ENCODE results near the gene SHC4. TPM values are rescaled to one million over a fixed set of nuclear protein-coding genes. Genes with fewer than 3 reads are reported as not detected.

The SHC4 gene
- polyA plus RNA-seq, 1 of the 3 experiments (the other 2 are of a cell fraction): 1.6 TPM

DNA sequence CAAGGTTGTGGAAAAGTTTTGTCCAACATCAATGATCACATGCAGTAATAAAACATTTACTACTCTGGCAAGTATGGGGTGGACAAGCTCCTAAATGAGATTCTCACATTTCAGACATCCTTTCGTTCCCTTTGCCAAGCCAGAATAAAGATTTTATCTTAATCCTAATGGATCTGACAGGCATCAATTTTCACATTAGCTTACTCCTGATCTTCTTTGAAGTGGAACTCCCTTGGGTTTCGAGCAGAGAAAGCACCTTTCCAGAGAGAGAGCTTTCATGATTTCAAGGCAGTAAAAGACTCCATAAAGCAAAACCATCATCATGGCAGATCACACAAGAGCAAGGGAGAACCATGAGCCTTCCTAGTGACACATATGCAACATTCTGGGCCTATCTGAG lies 113.1 kb downstream of the SHC4 start:
- CTCF ChIA-PET: interaction anchor here (0.9 kb wide), 1 partner anchor 11 kb away, joined by 4 read pairs; no protein-coding TSS in a partner anchor

DNA sequence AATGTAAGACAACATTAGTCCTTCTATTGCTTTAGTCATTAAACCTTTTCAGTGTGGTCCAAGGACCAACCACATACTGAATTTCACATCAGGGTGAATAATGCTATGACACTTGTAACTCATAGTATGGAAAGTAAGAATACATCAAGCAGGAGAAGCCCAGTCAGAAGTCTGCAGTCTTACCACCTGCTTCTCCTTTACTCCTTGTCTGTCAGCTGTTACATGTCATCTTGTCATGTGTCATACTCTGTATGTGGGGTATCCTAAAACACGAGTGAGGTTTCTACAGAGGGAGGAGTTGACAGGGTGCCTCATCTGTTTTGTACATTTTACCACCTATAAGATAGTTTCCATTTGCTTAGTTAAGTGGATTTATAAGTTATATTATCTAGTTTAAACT lies 118.6 kb downstream of the SHC4 start:
- no peaks in the 10 kb centered on the region for H3K79me2 ChIP-seq (ENCODE audit: insufficient read depth)
- no peaks in the 10 kb centered on the region for H3K9me3 ChIP-seq
- no peaks in the 10 kb centered on the region for H3K9me2 ChIP-seq
- no peak for TF ChIP-seq SIN3A (IDR thresholded peaks at IDR 0.05; ENCODE audit: borderline replicate concordance, low read depth, low read length)
- TF ChIP-seq, protein P1, sequence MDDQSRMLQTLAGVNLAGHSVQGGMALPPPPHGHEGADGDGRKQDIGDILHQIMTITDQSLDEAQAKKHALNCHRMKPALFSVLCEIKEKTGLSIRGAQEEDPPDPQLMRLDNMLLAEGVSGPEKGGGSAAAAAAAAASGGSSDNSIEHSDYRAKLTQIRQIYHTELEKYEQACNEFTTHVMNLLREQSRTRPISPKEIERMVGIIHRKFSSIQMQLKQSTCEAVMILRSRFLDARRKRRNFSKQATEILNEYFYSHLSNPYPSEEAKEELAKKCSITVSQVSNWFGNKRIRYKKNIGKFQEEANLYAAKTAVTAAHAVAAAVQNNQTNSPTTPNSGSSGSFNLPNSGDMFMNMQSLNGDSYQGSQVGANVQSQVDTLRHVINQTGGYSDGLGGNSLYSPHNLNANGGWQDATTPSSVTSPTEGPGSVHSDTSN (IDR thresholded peaks at IDR 0.05): no peak
- no peak for TF ChIP-seq FOXJ3 (CRISPR knock-in tag; IDR thresholded peaks at IDR 0.05)
- TF ChIP-seq, protein P2, sequence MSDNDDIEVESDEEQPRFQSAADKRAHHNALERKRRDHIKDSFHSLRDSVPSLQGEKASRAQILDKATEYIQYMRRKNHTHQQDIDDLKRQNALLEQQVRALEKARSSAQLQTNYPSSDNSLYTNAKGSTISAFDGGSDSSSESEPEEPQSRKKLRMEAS (IDR thresholded peaks at IDR 0.05; ENCODE audit: low read depth): no peak
- no peak for TF ChIP-seq ELF1 (IDR thresholded peaks at IDR 0.05)
- no peak for TF ChIP-seq EP300 (IDR thresholded peaks at IDR 0.05; ENCODE audit: borderline replicate concordance in 1 of 2, low read depth in 1 of 2, low read length in 1 of 2)
- no peak for DNase-seq
- H3K36me3 ChIP-seq (replicated peaks in 1 of 2; ENCODE audit: control insufficient read depth in 1 of 2, insufficient read depth in 2 of 2, low read length in 1 of 2): no peaks in the 10 kb centered on the region
- no peaks in the 10 kb centered on the region for H4K20me1 ChIP-seq (ENCODE audit: insufficient read depth)
- H3K27me3 ChIP-seq (ENCODE audit: insufficient read depth): no peaks in the 10 kb centered on the region
- CTCF ChIA-PET: interaction anchor here (1.2 to 1.4 kb wide), 2 partner anchors 11 to 17 kb away, joined by 4 to 6 read pairs; no protein-coding TSS in a partner anchor
- WGBS (ENCODE audit: low lambda C conversion rate): 45% methylated on average over 1 of the region's 1 CpG
- H2AFZ ChIP-seq (ENCODE audit: low read depth): no peak overlapping the region
- H3K4me1 ChIP-seq (ENCODE audit: control insufficient read depth in 1 of 2, insufficient read depth in 2 of 2, low read depth in 1 of 2, low read length in 1 of 2): no peaks in the 10 kb centered on the region; a peak in 1 of 4 replicates
- no peak overlapping the region for H3K9ac ChIP-seq
- H3K4me3 ChIP-seq (ENCODE audit: low read depth in 2 of 2, low read length in 1 of 2): no peak overlapping the region
- no peaks in the 10 kb centered on the region for H3F3A ChIP-seq (replicated peaks; ENCODE audit: insufficient read depth)
- no peak overlapping the region for H3K4me2 ChIP-seq
- no peak overlapping the region for H3K27ac ChIP-seq (ENCODE audit: low read depth in 2 of 2, low read length in 1 of 2)
- POLR2A ChIA-PET: no interaction called here

More for the DNA sequence above, 113.1 kb downstream of the SHC4 start:
- no peaks in the 10 kb centered on the region for H3K36me3 ChIP-seq (replicated peaks in 1 of 2; ENCODE audit: control insufficient read depth in 1 of 2, insufficient read depth in 2 of 2, low read length in 1 of 2)
- TF ChIP-seq NRF1 (IDR thresholded peaks at IDR 0.05; ENCODE audit: low read depth, low read length) (no peak), SMC3 (IDR thresholded peaks at IDR 0.05; ENCODE audit: low read depth, low read length) (no peak), YY1 (IDR thresholded peaks at IDR 0.05; ENCODE audit: low read depth) (no peak), EZH2phosphoT487 (IDR thresholded peaks at IDR 0.05; ENCODE audit: borderline replicate concordance, low read depth) (no peak), EP300 (IDR thresholded peaks at IDR 0.05; ENCODE audit: borderline replicate concordance in 1 of 2, low read depth in 1 of 2, low read length in 1 of 2) (no peak), GATA2 (CRISPR knock-in tag; IDR thresholded peaks at IDR 0.05) (no peak), MXI1 (IDR thresholded peaks at IDR 0.05; ENCODE audit: low read depth, low read length) (no peak), FOXJ3 (CRISPR knock-in tag; IDR thresholded peaks at IDR 0.05) (no peak), CHD2 (IDR thresholded peaks at IDR 0.05; ENCODE audit: low read length, partially characterized antibody) (no peak), NFIC (IDR thresholded peaks at IDR 0.05; ENCODE audit: borderline replicate concordance) (no peak), GABPA (IDR thresholded peaks at IDR 0.05; ENCODE audit: low read depth) (no peak), RCOR1 (IDR thresholded peaks at IDR 0.05; ENCODE audit: low read length) (no peak), RXRA (IDR thresholded peaks at IDR 0.05; ENCODE audit: borderline replicate concordance, low read depth) (no peak), TAF1 (IDR thresholded peaks at IDR 0.05; ENCODE audit: borderline replicate concordance, low read depth, low read length) (no peak), SIN3A (IDR thresholded peaks at IDR 0.05; ENCODE audit: borderline replicate concordance, low read depth, low read length) (no peak)
- TF ChIP-seq, protein P3, sequence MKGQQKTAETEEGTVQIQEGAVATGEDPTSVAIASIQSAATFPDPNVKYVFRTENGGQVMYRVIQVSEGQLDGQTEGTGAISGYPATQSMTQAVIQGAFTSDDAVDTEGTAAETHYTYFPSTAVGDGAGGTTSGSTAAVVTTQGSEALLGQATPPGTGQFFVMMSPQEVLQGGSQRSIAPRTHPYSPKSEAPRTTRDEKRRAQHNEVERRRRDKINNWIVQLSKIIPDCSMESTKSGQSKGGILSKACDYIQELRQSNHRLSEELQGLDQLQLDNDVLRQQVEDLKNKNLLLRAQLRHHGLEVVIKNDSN (IDR thresholded peaks at IDR 0.05; ENCODE audit: borderline replicate concordance, low read depth): no peak
- TF ChIP-seq, protein P4, sequence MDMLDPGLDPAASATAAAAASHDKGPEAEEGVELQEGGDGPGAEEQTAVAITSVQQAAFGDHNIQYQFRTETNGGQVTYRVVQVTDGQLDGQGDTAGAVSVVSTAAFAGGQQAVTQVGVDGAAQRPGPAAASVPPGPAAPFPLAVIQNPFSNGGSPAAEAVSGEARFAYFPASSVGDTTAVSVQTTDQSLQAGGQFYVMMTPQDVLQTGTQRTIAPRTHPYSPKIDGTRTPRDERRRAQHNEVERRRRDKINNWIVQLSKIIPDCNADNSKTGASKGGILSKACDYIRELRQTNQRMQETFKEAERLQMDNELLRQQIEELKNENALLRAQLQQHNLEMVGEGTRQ (IDR thresholded peaks at IDR 0.05; ENCODE audit: borderline replicate concordance, low read depth, low read length): no peak
- TF ChIP-seq, protein P2 (IDR thresholded peaks at IDR 0.05; ENCODE audit: low read depth): no peak
- TF ChIP-seq, protein P5, sequence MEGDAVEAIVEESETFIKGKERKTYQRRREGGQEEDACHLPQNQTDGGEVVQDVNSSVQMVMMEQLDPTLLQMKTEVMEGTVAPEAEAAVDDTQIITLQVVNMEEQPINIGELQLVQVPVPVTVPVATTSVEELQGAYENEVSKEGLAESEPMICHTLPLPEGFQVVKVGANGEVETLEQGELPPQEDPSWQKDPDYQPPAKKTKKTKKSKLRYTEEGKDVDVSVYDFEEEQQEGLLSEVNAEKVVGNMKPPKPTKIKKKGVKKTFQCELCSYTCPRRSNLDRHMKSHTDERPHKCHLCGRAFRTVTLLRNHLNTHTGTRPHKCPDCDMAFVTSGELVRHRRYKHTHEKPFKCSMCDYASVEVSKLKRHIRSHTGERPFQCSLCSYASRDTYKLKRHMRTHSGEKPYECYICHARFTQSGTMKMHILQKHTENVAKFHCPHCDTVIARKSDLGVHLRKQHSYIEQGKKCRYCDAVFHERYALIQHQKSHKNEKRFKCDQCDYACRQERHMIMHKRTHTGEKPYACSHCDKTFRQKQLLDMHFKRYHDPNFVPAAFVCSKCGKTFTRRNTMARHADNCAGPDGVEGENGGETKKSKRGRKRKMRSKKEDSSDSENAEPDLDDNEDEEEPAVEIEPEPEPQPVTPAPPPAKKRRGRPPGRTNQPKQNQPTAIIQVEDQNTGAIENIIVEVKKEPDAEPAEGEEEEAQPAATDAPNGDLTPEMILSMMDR (IDR thresholded peaks at IDR 0.05): no peak
- no peak overlapping the region for H3K9ac ChIP-seq
- DNase-seq: no peak
- no peaks in the 10 kb centered on the region for H3K9me3 ChIP-seq
- H3K4me3 ChIP-seq (ENCODE audit: low read depth in 2 of 2, low read length in 1 of 2): no peak overlapping the region
- no peak overlapping the region for H2AFZ ChIP-seq (ENCODE audit: low read depth)
- WGBS (ENCODE audit: low lambda C conversion rate): 61% methylated on average over 2 of the region's 2 CpGs
- H3K9me2 ChIP-seq: no peaks in the 10 kb centered on the region
- no peaks in the 10 kb centered on the region for H4K20me1 ChIP-seq (ENCODE audit: insufficient read depth)
- no peaks in the 10 kb centered on the region for H3F3A ChIP-seq (replicated peaks; ENCODE audit: insufficient read depth)
- H3K27ac ChIP-seq (ENCODE audit: low read depth in 2 of 2, low read length in 1 of 2): no peak overlapping the region
- peaks cover under 1 to 4% of the 10 kb centered on the region in 2 experiments; a peak in 3 of 4 replicates for H3K4me1 ChIP-seq (ENCODE audit: control insufficient read depth in 1 of 2, insufficient read depth in 2 of 2, low read depth in 1 of 2, low read length in 1 of 2)
- H3K4me2 ChIP-seq: no peak overlapping the region
- no peaks in the 10 kb centered on the region for H3K27me3 ChIP-seq (ENCODE audit: insufficient read depth)
- POLR2A ChIA-PET: no interaction called here
- H3K79me2 ChIP-seq (ENCODE audit: insufficient read depth): no peaks in the 10 kb centered on the region
